GM19397 (cell line): ENCODE measurements around the gene CADPS2.

Source experiments
- ATAC-seq: cut with Tn5 transposase; IDR thresholded peaks from one replicate; pipeline ENCODE4 v1.9.1; 2021; ENCODE audit warnings: mild to moderate bottlenecking, moderate library complexity; ENCODE audit not compliant: unreplicated experiment

The CADPS2 gene

GRCh38 chr7:122327969-122328368, 558.3 kb downstream of the CADPS2 start:
- ATAC-seq: no peak

GRCh38 chr7:122316467-122317388, 569.5 kb downstream of the CADPS2 start:
- ATAC-seq: no peak

GRCh38 chr7:122315507-122316466, 570.5 kb downstream of the CADPS2 start:
- ATAC-seq: no peak

GRCh38 chr7:122314284-122314683, 572.0 kb downstream of the CADPS2 start:
- no peak for ATAC-seq

- no peak for ATAC-seq
These were observed 573.5 kb downstream of the CADPS2 start for GRCh38 chr7:122312789-122313188.

- ATAC-seq: no peak
These were observed 574.4 kb downstream of the CADPS2 start for GRCh38 chr7:122311734-122312450.

- ATAC-seq: no peak
These were observed 575.1 kb downstream of the CADPS2 start for GRCh38 chr7:122311050-122311700.

GRCh38 chr7:122310119-122311021, 575.9 kb downstream of the CADPS2 start:
- no peak for ATAC-seq

- no peak for ATAC-seq
These were observed 576.8 kb downstream of the CADPS2 start for GRCh38 chr7:122309421-122309820.

- ATAC-seq: no peak
These were observed 579.0 kb downstream of the CADPS2 start for GRCh38 chr7:122307228-122307621.

- no peak for ATAC-seq
These were observed 579.7 kb downstream of the CADPS2 start for GRCh38 chr7:122306320-122307227.

- ATAC-seq: no peak
These were observed 580.6 kb downstream of the CADPS2 start for GRCh38 chr7:122305475-122306319.

GRCh38 chr7:122304996-122305421, 581.3 kb downstream of the CADPS2 start:
- ATAC-seq: no peak

GRCh38 chr7:122304319-122304975, 581.8 kb downstream of the CADPS2 start, which contains the start of gene FEZF1:
Gene FEZF1, minus strand, starts transcription at chr7:122304750. Its CDS starts 313 bp downstream, at chr7:122304437.
- no peak for ATAC-seq

- ATAC-seq: no peak
These were observed 582.5 kb downstream of the CADPS2 start for GRCh38 chr7:122303531-122304318.
